GM12874 (cell line): Measurements from ENCODE around the gene API5.

Experiments
- CTCF ChIP-seq: IDR thresholded peaks from 2 replicates; pipeline ENCODE4 v1.5.1; 2011; ENCODE audit warnings: low read depth, mild to moderate bottlenecking, control low read depth, low read length, moderate library complexity; ENCODE audit not compliant: insufficient read depth

API5 gene

GRCh38 chr11:43311791-43312607 lies at the start of gene API5:
API5 (plus strand) TSS chr11:43311996; CDS start chr11:43312128, 132 bp downstream.
- peak; percentile 82 for TF ChIP-seq CTCF

- TF ChIP-seq CTCF: no peak
Observed at GRCh38 chr11:43267856-43268580, 43.8 kb upstream of the API5 start.

GRCh38 chr11:43268786-43269185 lies 43.0 kb upstream of the API5 start:
- TF ChIP-seq CTCF: no peak

- no peak for TF ChIP-seq CTCF
Observed at GRCh38 chr11:43269254-43269918, 42.4 kb upstream of the API5 start.

- no peak for TF ChIP-seq CTCF
Observed at GRCh38 chr11:43270468-43270867, 41.3 kb upstream of the API5 start.

- peak; percentile 30; the same call in 1 of the 2 replicates for TF ChIP-seq CTCF
Observed at GRCh38 chr11:43278193-43278956, 33.4 kb upstream of the API5 start.
